ENCODE results near the gene SMURF1.

GRCh38 chr7:98996150-98996552 lies 147.8 kb downstream of the SMURF1 start:
- no peak for TF ChIP-seq CTCF (IDR thresholded peaks at IDR 0.05)
- TF ChIP-seq ZFX (IDR thresholded peaks at IDR 0.05; ENCODE audit: borderline replicate concordance): no peak
